Fibroblast of lung (primary cell): ENCODE data around the gene MKX. TPM values are rescaled to one million over a fixed set of nuclear protein-coding genes. Genes with fewer than 3 reads are reported as not detected.

Experiments used
- DNase-seq, 2 donors: peaks; one replicate each; pipeline versions ENCODE4 v3.0.0 to v3.0.0-alpha.2; 2010; ENCODE audit warnings: low read depth in 2 of 2
- H2AFZ ChIP-seq: 2 replicates; pipeline ENCODE4 v1.5.1; 2012; ENCODE audit warnings: low read length, control low read depth, inconsistent platforms
- H3K27ac ChIP-seq: 2 replicates; pipeline ENCODE4 v1.5.1; 2011; ENCODE audit warnings: low read length, control low read depth; ENCODE audit not compliant: insufficient read depth
- H3K27me3 ChIP-seq: 2 replicates; pipeline ENCODE4 v1.5.1; 2011; ENCODE audit warnings: mild to moderate bottlenecking, low read length; ENCODE audit not compliant: control insufficient read depth, insufficient read depth
- H3K36me3 ChIP-seq: 2 replicates; pipeline ENCODE4 v1.5.1; 2011; ENCODE audit warnings: low read length; ENCODE audit not compliant: control insufficient read depth, insufficient read depth
- H3K4me1 ChIP-seq: 2 replicates; pipeline ENCODE4 v1.5.1; 2011; ENCODE audit warnings: low read length; ENCODE audit not compliant: control insufficient read depth, insufficient read depth; ENCODE audit errors: extremely low read depth
- H3K4me2 ChIP-seq: 2 replicates; pipeline ENCODE4 v1.5.1; 2011; ENCODE audit warnings: low read length, control low read depth; ENCODE audit not compliant: insufficient read depth; ENCODE audit errors: extremely low read depth
- H3K4me3 ChIP-seq, 4 experiments: fragments of 200-600 bp in 1 of 4; sonication (generic) in 1 of 4; replicated peaks in 1 of 4; 2 replicates each; pipeline ENCODE4 v1.5.1; 2011 to 2016; ENCODE audit warnings: low read length in 4 of 4, low read depth in 3 of 4, mild to moderate bottlenecking in 3 of 4, control low read depth in 2 of 4, inconsistent platforms in 1 of 4, mixed read lengths in 1 of 4; ENCODE audit not compliant: insufficient read depth in 1 of 4; ENCODE audit errors: control extremely low read depth in 1 of 4
- H3K79me2 ChIP-seq: 2 replicates; pipeline ENCODE4 v1.5.1; 2012; ENCODE audit warnings: mild to moderate bottlenecking, low read length, inconsistent platforms; ENCODE audit not compliant: control insufficient read depth, insufficient read depth
- H3K9ac ChIP-seq: 2 replicates; pipeline ENCODE4 v1.5.1; 2011; ENCODE audit warnings: mild to moderate bottlenecking, low read length, control low read depth; ENCODE audit not compliant: insufficient read depth
- H3K9me3 ChIP-seq: 2 replicates; pipeline ENCODE4 v1.5.1; 2012; ENCODE audit warnings: low read depth, low read length; ENCODE audit not compliant: control insufficient read depth, insufficient read depth
- H4K20me1 ChIP-seq: 2 replicates; pipeline ENCODE4 v1.5.1; 2011; ENCODE audit warnings: low read length; ENCODE audit not compliant: control insufficient read depth, insufficient read depth; ENCODE audit errors: extremely low read depth
- CTCF ChIP-seq, 2 donors: IDR thresholded peaks in 1 of 2; conservative IDR thresholded peaks in 1 of 2; 1 replicate in 1 of 2; 2 replicates in 1 of 2; pipeline ENCODE4 v1.5.1; 2011 to 2012; ENCODE audit warnings: low read length in 2 of 2, control low read depth in 1 of 2, inconsistent platforms in 1 of 2, low read depth in 1 of 2, mild to moderate bottlenecking in 1 of 2
- EZH2 ChIP-seq: IDR thresholded peaks from 2 replicates; pipeline ENCODE4 v1.5.1; 2012; ENCODE audit warnings: low read length, control low read depth, mild to moderate bottlenecking; ENCODE audit errors: missing control alignments
- polyA plus RNA-seq, 2 donors: library from polyadenylated mRNA; depleted of rRNA in 1 of 2; stranded (reverse) in 1 of 2; unstranded in 1 of 2; fragments of >200 nt; gene quantifications; 2 replicates each; pipeline ENCODE4 v1.2.1, GENCODE V29; 2011 to 2012; ENCODE audit warnings: missing spikeins in 1 of 2
- total RNA-seq: library from RNA; depleted of rRNA; stranded (reverse); fragments of >200 nt; gene quantifications from 2 replicates; pipeline ENCODE4 v1.2.1, GENCODE V29; 2014

Gene MKX
- total and polyA plus RNA-seq, 2 donors (not counting 1 experiment from before 2014, with no cell fraction given) = 2.2 to 15.0 TPM

- no peaks in the 10 kb centered on the region for H4K20me1 ChIP-seq
- no peaks in the 10 kb centered on the region for H3K36me3 ChIP-seq
- H3K79me2 ChIP-seq = no peaks in the 10 kb centered on the region
- no peak overlapping the region for H3K9ac ChIP-seq
- no peak for DNase-seq
- no peaks in the 10 kb centered on the region for H3K4me1 ChIP-seq
- no peak overlapping the region for H3K4me2 ChIP-seq
- H3K27ac ChIP-seq = no peak overlapping the region
- no peak overlapping the region for H3K4me3 ChIP-seq
- H2AFZ ChIP-seq = no peak overlapping the region
- no peaks in the 10 kb centered on the region for H3K9me3 ChIP-seq
- TF ChIP-seq CTCF (conservative IDR thresholded peaks at IDR 0.05 in 1 of 2, IDR thresholded peaks at IDR 0.05 in 1 of 2; ENCODE audit: low read depth in 1 of 2, low read length in 2 of 2) (no peak), EZH2 (no peak)
- H3K27me3 ChIP-seq = no peaks in the 10 kb centered on the region
Observed at GRCh38 chr10:27774831-27775230, 29.2 kb upstream of the MKX start.

GRCh38 chr10:27771231-27771630, 25.6 kb upstream of the MKX start:
- Histone ChIP-seq H3K79me2 (no peaks in the 10 kb centered on the region), H3K27ac (no peak overlapping the region), H3K9me3 (no peaks in the 10 kb centered on the region), H3K36me3 (no peaks in the 10 kb centered on the region), H3K27me3 (no peaks in the 10 kb centered on the region), H3K4me3 (no peak overlapping the region), H3K4me2 (no peak overlapping the region), H4K20me1 (no peaks in the 10 kb centered on the region), H3K9ac (no peak overlapping the region), H2AFZ (no peak overlapping the region), H3K4me1 (no peaks in the 10 kb centered on the region)
- DNase-seq = no peak
- no peak for TF ChIP-seq CTCF (conservative IDR thresholded peaks at IDR 0.05 in 1 of 2, IDR thresholded peaks at IDR 0.05 in 1 of 2; ENCODE audit: low read depth in 1 of 2, low read length in 2 of 2)
- TF ChIP-seq EZH2 = no peak

GRCh38 chr10:27770181-27770580, 24.6 kb upstream of the MKX start:
- H3K4me3 ChIP-seq = no peak overlapping the region
- H3K36me3 ChIP-seq = no peaks in the 10 kb centered on the region
- DNase-seq = no peak
- H2AFZ ChIP-seq = no peak overlapping the region
- TF ChIP-seq CTCF (conservative IDR thresholded peaks at IDR 0.05 in 1 of 2, IDR thresholded peaks at IDR 0.05 in 1 of 2; ENCODE audit: low read depth in 1 of 2, low read length in 2 of 2) (no peak), EZH2 (no peak)
- H3K27ac ChIP-seq = no peak overlapping the region
- no peak overlapping the region for H3K4me2 ChIP-seq
- no peaks in the 10 kb centered on the region for H3K9me3 ChIP-seq
- no peaks in the 10 kb centered on the region for H3K79me2 ChIP-seq
- no peak overlapping the region for H3K9ac ChIP-seq
- no peaks in the 10 kb centered on the region for H4K20me1 ChIP-seq
- H3K27me3 ChIP-seq = no peaks in the 10 kb centered on the region
- no peaks in the 10 kb centered on the region for H3K4me1 ChIP-seq
